Measurements from ENCODE around the gene MPZL1.

The MPZL1 gene

GRCh38 chr1:167681024-167681423 lies 40.8 kb upstream of the MPZL1 start:
- no peaks in the 10 kb centered on the region for H3K27me3 ChIP-seq (replicated peaks; ENCODE audit: control insufficient read depth, insufficient read depth, low read length, poor library complexity, severe bottlenecking)
- H3K9me3 ChIP-seq (ENCODE audit: control insufficient read depth, low read length), result no peaks in the 10 kb centered on the region
- no peak overlapping the region for H3K4me3 ChIP-seq (ENCODE audit: insufficient read depth, low read depth, low read length, poor library complexity, severe bottlenecking)
- no peak for DNase-seq
- H3K4me1 ChIP-seq (ENCODE audit: control insufficient read depth, insufficient read depth, low read length, poor library complexity, severe bottlenecking), result peaks cover 3% of the 10 kb centered on the region
- no peak overlapping the region for H3K27ac ChIP-seq (ENCODE audit: insufficient read depth, low read length, poor library complexity, severe bottlenecking)
- H3K36me3 ChIP-seq (ENCODE audit: control insufficient read depth, insufficient read depth, low read length), result peaks cover 57% of the 10 kb centered on the region

DNA sequence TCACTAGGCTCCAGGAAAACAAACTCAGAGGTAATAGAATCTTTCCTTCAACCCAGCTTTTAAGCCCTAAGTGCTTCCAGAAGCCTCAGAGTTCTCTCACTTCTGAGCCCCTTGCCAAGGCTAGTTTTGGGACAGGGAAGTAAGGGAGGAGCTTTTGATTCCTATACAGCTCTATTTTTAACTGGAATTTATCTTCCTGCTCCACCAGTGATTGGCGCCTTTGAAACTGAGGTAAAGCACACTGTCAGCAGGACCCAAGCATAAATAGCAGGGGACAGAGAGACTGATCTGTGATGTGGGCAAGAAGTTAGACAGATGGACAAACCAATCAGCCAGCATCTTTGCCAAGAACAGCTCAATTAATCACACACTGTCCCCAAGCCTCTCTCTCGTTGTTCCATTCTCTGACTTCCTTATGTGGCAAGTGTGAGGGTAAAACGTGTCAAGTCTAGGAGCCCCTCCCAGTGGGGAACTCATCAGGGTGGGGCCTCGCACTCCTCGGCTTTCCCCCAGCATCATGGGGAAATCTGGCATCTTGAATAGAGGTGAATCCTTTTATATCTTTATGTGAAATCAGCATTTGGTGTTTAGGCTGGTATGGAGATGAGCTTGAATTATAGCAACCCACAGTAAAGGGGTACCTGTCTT lies 40.2 kb upstream of the MPZL1 start:
- no peak for DNase-seq
- peaks cover 3% of the 10 kb centered on the region for H3K4me1 ChIP-seq (ENCODE audit: control insufficient read depth, insufficient read depth, low read length, poor library complexity, severe bottlenecking)
- H3K27me3 ChIP-seq (replicated peaks; ENCODE audit: control insufficient read depth, insufficient read depth, low read length, poor library complexity, severe bottlenecking), result no peaks in the 10 kb centered on the region
- H3K36me3 ChIP-seq (ENCODE audit: control insufficient read depth, insufficient read depth, low read length), result peaks cover 63% of the 10 kb centered on the region
- no peaks in the 10 kb centered on the region for H3K9me3 ChIP-seq (ENCODE audit: control insufficient read depth, low read length)
- no peak overlapping the region for H3K4me3 ChIP-seq (ENCODE audit: insufficient read depth, low read depth, low read length, poor library complexity, severe bottlenecking)
- H3K27ac ChIP-seq (ENCODE audit: insufficient read depth, low read length, poor library complexity, severe bottlenecking), result no peak overlapping the region

- H3K4me1 ChIP-seq (ENCODE audit: control insufficient read depth, insufficient read depth, low read length, poor library complexity, severe bottlenecking), result peaks cover 4% of the 10 kb centered on the region
- H3K36me3 ChIP-seq (ENCODE audit: control insufficient read depth, insufficient read depth, low read length), result peaks cover 71% of the 10 kb centered on the region
- no peaks in the 10 kb centered on the region for H3K27me3 ChIP-seq (replicated peaks; ENCODE audit: control insufficient read depth, insufficient read depth, low read length, poor library complexity, severe bottlenecking)
- no peak overlapping the region for H3K4me3 ChIP-seq (ENCODE audit: insufficient read depth, low read depth, low read length, poor library complexity, severe bottlenecking)
- no peaks in the 10 kb centered on the region for H3K9me3 ChIP-seq (ENCODE audit: control insufficient read depth, low read length)
- H3K27ac ChIP-seq (ENCODE audit: insufficient read depth, low read length, poor library complexity, severe bottlenecking), result no peak overlapping the region
- no peak for DNase-seq
Observed at GRCh38 chr1:167683226-167683625, 38.6 kb upstream of the MPZL1 start.

DNA sequence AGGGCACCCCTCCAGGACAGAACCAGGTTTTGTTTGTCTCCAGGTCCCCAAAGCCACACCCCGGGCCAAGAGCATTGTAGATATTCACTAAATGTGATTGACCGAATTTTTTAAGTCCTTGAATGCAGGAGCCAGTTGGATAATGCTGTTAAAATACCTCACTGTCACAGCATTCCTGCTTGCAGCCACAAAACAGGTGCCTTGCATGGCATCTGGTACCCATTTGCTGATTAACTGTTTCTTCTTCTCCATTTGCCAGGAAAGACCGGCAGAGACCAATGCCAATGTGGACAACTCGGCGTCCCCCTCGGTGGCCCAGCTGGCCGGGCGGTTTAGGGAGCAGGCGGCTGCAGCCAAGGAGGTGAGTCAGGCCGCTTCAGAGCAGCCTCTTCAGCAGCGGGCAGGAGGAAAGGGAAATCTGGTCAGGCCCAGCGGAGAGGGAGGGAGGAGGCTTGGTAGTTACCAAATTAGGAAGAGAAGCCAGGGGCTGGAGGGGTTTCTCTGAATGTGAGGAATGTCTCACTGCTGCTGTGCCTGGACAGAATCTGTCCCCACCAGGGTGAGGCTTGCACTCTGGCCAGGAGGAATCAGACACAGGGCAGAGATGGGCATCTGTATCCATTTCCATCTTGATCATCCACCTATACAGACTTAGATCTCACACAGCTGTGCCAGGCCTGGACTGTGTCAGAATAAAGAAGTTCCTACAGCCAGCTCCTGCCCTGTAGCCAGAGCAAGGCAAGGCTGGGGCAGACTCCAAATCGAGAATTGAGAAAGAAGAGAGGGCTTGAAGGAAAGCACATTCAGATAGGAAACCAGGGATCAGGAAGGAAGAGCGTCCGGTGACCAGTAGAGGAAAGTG lies 37.9 kb upstream of the MPZL1 start:
- no peak for DNase-seq
- no peaks in the 10 kb centered on the region for H3K27me3 ChIP-seq (replicated peaks; ENCODE audit: control insufficient read depth, insufficient read depth, low read length, poor library complexity, severe bottlenecking)
- H3K4me3 ChIP-seq (ENCODE audit: insufficient read depth, low read depth, low read length, poor library complexity, severe bottlenecking), result no peak overlapping the region
- no peak overlapping the region for H3K27ac ChIP-seq (ENCODE audit: insufficient read depth, low read length, poor library complexity, severe bottlenecking)
- no peaks in the 10 kb centered on the region for H3K9me3 ChIP-seq (ENCODE audit: control insufficient read depth, low read length)
- peaks cover 75% of the 10 kb centered on the region for H3K36me3 ChIP-seq (ENCODE audit: control insufficient read depth, insufficient read depth, low read length)
- H3K4me1 ChIP-seq (ENCODE audit: control insufficient read depth, insufficient read depth, low read length, poor library complexity, severe bottlenecking), result peaks cover 4% of the 10 kb centered on the region

- no peak for DNase-seq
- Histone ChIP-seq H3K27me3 (replicated peaks; ENCODE audit: control insufficient read depth, insufficient read depth, low read length, poor library complexity, severe bottlenecking) (no peaks in the 10 kb centered on the region), H3K9me3 (ENCODE audit: control insufficient read depth, low read length) (no peaks in the 10 kb centered on the region), H3K27ac (ENCODE audit: insufficient read depth, low read length, poor library complexity, severe bottlenecking) (no peak overlapping the region), H3K4me1 (ENCODE audit: control insufficient read depth, insufficient read depth, low read length, poor library complexity, severe bottlenecking) (peaks cover 4% of the 10 kb centered on the region), H3K36me3 (ENCODE audit: control insufficient read depth, insufficient read depth, low read length) (peaks cover 73% of the 10 kb centered on the region), H3K4me3 (ENCODE audit: insufficient read depth, low read depth, low read length, poor library complexity, severe bottlenecking) (no peak overlapping the region)
Observed at GRCh38 chr1:167685844-167686243, 35.9 kb upstream of the MPZL1 start.

DNA sequence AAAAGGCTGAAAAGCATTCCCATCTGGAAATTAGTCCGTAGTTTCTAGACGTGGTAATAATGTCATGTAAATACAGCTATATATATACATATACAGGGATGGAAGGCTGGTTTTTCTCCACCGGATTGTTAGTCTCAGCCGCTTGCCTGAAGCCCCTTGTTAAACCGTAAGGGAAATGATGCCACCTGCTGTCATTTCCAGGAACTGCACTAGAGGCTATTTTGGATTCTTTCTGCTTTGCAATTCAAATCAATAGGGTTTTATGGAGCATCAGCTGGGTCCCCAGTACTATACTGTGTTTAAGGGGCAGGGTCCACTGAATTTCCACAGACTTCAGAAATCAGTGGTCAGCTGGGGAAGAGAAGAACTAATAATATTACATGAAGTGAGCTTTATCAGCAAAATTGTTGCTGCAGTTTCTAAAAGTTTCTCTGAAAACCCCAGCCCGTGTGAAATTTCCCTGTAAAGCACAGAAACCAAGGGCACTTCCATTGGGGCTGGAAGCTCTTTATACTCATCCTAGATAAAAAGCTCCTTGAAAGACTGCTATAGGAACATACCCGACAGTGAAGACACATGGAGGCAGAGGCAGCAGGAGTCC lies 33.8 kb upstream of the MPZL1 start:
- DNase-seq, result peak; percentile 40 to 67 (median 50)
- peaks cover 4% of the 10 kb centered on the region for H3K4me1 ChIP-seq (ENCODE audit: control insufficient read depth, insufficient read depth, low read length, poor library complexity, severe bottlenecking)
- H3K27ac ChIP-seq (ENCODE audit: insufficient read depth, low read length, poor library complexity, severe bottlenecking), result peak overlapping the region; percentile 6
- no peak overlapping the region for H3K4me3 ChIP-seq (ENCODE audit: insufficient read depth, low read depth, low read length, poor library complexity, severe bottlenecking)
- H3K27me3 ChIP-seq (replicated peaks; ENCODE audit: control insufficient read depth, insufficient read depth, low read length, poor library complexity, severe bottlenecking), result no peaks in the 10 kb centered on the region
- no peaks in the 10 kb centered on the region for H3K9me3 ChIP-seq (ENCODE audit: control insufficient read depth, low read length)
- peaks cover 85% of the 10 kb centered on the region for H3K36me3 ChIP-seq (ENCODE audit: control insufficient read depth, insufficient read depth, low read length)

DNA sequence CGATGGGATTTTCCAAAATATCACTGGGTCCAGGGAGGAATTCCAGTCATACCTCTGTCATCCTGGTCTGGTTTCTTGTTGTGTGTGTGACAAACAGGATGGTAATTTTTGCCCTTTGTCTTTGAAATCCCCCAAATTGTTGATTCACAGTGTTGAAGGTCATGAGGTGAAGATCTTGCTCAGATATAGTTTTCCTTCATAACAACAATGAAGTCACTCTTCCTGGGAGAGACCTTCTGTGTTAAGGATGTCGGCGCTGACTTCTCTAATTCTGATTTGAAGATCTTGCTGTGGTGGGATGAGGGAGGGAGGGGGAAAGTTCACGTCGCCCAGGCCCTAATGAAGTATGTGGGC lies 32.2 kb upstream of the MPZL1 start:
- DNase-seq, result no peak
- Histone ChIP-seq H3K36me3 (ENCODE audit: control insufficient read depth, insufficient read depth, low read length) (peaks cover 86% of the 10 kb centered on the region), H3K27ac (ENCODE audit: insufficient read depth, low read length, poor library complexity, severe bottlenecking) (no peak overlapping the region), H3K4me3 (ENCODE audit: insufficient read depth, low read depth, low read length, poor library complexity, severe bottlenecking) (no peak overlapping the region), H3K27me3 (replicated peaks; ENCODE audit: control insufficient read depth, insufficient read depth, low read length, poor library complexity, severe bottlenecking) (no peaks in the 10 kb centered on the region), H3K4me1 (ENCODE audit: control insufficient read depth, insufficient read depth, low read length, poor library complexity, severe bottlenecking) (peaks cover 4% of the 10 kb centered on the region), H3K9me3 (ENCODE audit: control insufficient read depth, low read length) (no peaks in the 10 kb centered on the region)

DNA sequence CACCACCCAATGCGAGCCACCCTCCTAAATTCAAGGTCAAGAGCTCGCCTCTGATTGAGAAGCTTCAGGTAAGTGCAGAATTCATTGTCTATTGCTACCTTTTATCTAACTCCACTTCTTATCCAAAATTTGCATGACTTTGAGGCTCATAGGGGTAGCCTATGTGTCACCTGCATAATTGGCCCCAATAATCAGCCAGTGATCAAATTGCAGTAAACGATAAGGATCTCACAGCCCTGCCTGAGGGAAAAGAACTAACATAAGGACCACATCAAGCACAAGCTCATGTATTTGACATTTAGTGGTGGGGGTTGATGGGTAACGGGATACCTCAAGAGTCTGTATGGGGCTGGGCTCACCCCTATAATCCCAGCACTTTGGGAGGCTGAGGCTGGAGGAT lies 31.7 kb upstream of the MPZL1 start:
- Histone ChIP-seq H3K4me3 (ENCODE audit: insufficient read depth, low read depth, low read length, poor library complexity, severe bottlenecking) (no peak overlapping the region), H3K9me3 (ENCODE audit: control insufficient read depth, low read length) (no peaks in the 10 kb centered on the region), H3K27me3 (replicated peaks; ENCODE audit: control insufficient read depth, insufficient read depth, low read length, poor library complexity, severe bottlenecking) (no peaks in the 10 kb centered on the region), H3K27ac (ENCODE audit: insufficient read depth, low read length, poor library complexity, severe bottlenecking) (no peak overlapping the region), H3K4me1 (ENCODE audit: control insufficient read depth, insufficient read depth, low read length, poor library complexity, severe bottlenecking) (peaks cover 4% of the 10 kb centered on the region), H3K36me3 (ENCODE audit: control insufficient read depth, insufficient read depth, low read length) (peaks cover 88% of the 10 kb centered on the region)
- no peak for DNase-seq

- Histone ChIP-seq H3K4me1 (ENCODE audit: control insufficient read depth, insufficient read depth, low read length, poor library complexity, severe bottlenecking) (no peaks in the 10 kb centered on the region), H3K9me3 (ENCODE audit: control insufficient read depth, low read length) (no peaks in the 10 kb centered on the region), H3K27me3 (replicated peaks; ENCODE audit: control insufficient read depth, insufficient read depth, low read length, poor library complexity, severe bottlenecking) (no peaks in the 10 kb centered on the region), H3K4me3 (ENCODE audit: insufficient read depth, low read depth, low read length, poor library complexity, severe bottlenecking) (no peak overlapping the region), H3K27ac (ENCODE audit: insufficient read depth, low read length, poor library complexity, severe bottlenecking) (no peak overlapping the region), H3K36me3 (ENCODE audit: control insufficient read depth, insufficient read depth, low read length) (peaks cover 97% of the 10 kb centered on the region)
- no peak for DNase-seq
Observed at GRCh38 chr1:167693425-167694045, 28.2 kb upstream of the MPZL1 start.

DNA sequence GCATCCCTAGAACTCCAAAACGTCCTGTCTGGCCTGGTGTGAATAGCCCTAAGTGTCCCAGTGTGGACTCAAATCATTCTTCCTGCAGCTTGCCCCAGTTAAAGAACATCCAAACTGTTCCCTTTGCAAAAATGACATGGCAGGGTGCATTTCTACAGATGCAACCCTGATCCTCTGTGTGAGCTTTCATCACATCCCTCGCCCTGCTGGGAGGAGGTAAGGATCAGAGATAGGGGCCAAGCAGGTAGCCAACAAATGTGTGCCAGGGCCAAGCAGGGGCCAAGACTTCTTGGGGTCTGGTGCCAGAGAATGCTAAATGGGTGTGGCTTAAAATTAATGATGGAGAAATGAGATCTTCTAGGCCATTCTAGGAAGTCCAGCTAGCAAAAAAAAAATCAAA lies 27.1 kb upstream of the MPZL1 start:
- no peak overlapping the region for H3K4me3 ChIP-seq (ENCODE audit: insufficient read depth, low read depth, low read length, poor library complexity, severe bottlenecking)
- DNase-seq, result no peak
- H3K4me1 ChIP-seq (ENCODE audit: control insufficient read depth, insufficient read depth, low read length, poor library complexity, severe bottlenecking), result no peaks in the 10 kb centered on the region
- no peaks in the 10 kb centered on the region for H3K9me3 ChIP-seq (ENCODE audit: control insufficient read depth, low read length)
- peaks cover 95% of the 10 kb centered on the region for H3K36me3 ChIP-seq (ENCODE audit: control insufficient read depth, insufficient read depth, low read length)
- no peak overlapping the region for H3K27ac ChIP-seq (ENCODE audit: insufficient read depth, low read length, poor library complexity, severe bottlenecking)
- H3K27me3 ChIP-seq (replicated peaks; ENCODE audit: control insufficient read depth, insufficient read depth, low read length, poor library complexity, severe bottlenecking), result no peaks in the 10 kb centered on the region
